Measurements from ENCODE around the gene APOL1.

- TF ChIP-seq POLR2A (IDR thresholded peaks at IDR 0.05) (no peak), CTCF (IDR thresholded peaks at IDR 0.05 in 8 of 11, conservative IDR thresholded peaks at IDR 0.05 in 3 of 11) (no peak)
Measured at GRCh38 chr22:36220451-36220921, 32.4 kb upstream of the APOL1 start.
